Endothelial cell (in vitro differentiated cells): ENCODE results near the gene KREMEN1. TPM values are rescaled to one million over a fixed set of nuclear protein-coding genes. Genes with fewer than 3 reads are reported as not detected.

Experiments used
- DNase-seq: peaks from one replicate; pipeline ENCODE4 v3.0.0; 2021; ENCODE audit warnings: low spot score
- H3K27ac Mint-ChIP-seq: one replicate; pipeline ENCODE4 v1.8.0; 2021; ENCODE audit warnings: mixed read lengths, inconsistent platforms; ENCODE audit not compliant: unreplicated experiment
- H3K27me3 Mint-ChIP-seq: one replicate; pipeline ENCODE4 v1.8.0; 2021; ENCODE audit warnings: mild to moderate bottlenecking, moderate library complexity, mixed read lengths, inconsistent platforms; ENCODE audit not compliant: unreplicated experiment
- H3K36me3 Mint-ChIP-seq: one replicate; pipeline ENCODE4 v1.8.0; 2021; ENCODE audit warnings: mild to moderate bottlenecking, low read depth, mixed read lengths, inconsistent platforms; ENCODE audit not compliant: unreplicated experiment
- H3K4me1 Mint-ChIP-seq: one replicate; pipeline ENCODE4 v1.8.0; 2021; ENCODE audit warnings: mild to moderate bottlenecking, mixed read lengths, inconsistent platforms; ENCODE audit not compliant: unreplicated experiment
- H3K4me3 Mint-ChIP-seq: one replicate; pipeline ENCODE4 v1.8.0; 2021; ENCODE audit warnings: mild to moderate bottlenecking, mixed read lengths, inconsistent platforms; ENCODE audit not compliant: unreplicated experiment
- H3K9me3 Mint-ChIP-seq: one replicate; pipeline ENCODE4 v1.8.0; 2021; ENCODE audit warnings: mixed read lengths, inconsistent platforms; ENCODE audit not compliant: unreplicated experiment
- CTCF ChIP-seq: fragments of 200-600 bp; sonication (generic); IDR thresholded peaks from one replicate; pipeline ENCODE4 v1.5.0; 2021; ENCODE audit warnings: antibody characterized with exemption; ENCODE audit not compliant: unreplicated experiment
- total RNA-seq: library from RNA; stranded (reverse); fragmentation: NEBNext Ultra II Directional; extraction: Animal tissue kit (Norgen Biotek cat#: 25700); gene quantifications from one replicate; pipeline ENCODE4 v1.2.1, GENCODE V29; 2021; ENCODE audit not compliant: unreplicated experiment

The KREMEN1 gene
- total RNA-seq, 1 donor from 2014 or later = 3.1 TPM

GRCh38 chr22:29048822-29049654 lies 23.8 kb upstream of the KREMEN1 start:
- H3K27ac Mint-ChIP-seq = no peak overlapping the region
- no peaks in the 10 kb centered on the region for H3K4me1 Mint-ChIP-seq
- H3K36me3 Mint-ChIP-seq = no peaks in the 10 kb centered on the region
- H3K9me3 Mint-ChIP-seq = no peaks in the 10 kb centered on the region
- no peak for DNase-seq
- no peak overlapping the region for H3K4me3 Mint-ChIP-seq
- peaks cover 3% of the 10 kb centered on the region for H3K27me3 Mint-ChIP-seq
- TF ChIP-seq CTCF = no peak

GRCh38 chr22:29049655-29050263 lies 23.1 kb upstream of the KREMEN1 start:
- TF ChIP-seq CTCF = no peak
- H3K9me3 Mint-ChIP-seq = no peaks in the 10 kb centered on the region
- H3K36me3 Mint-ChIP-seq = no peaks in the 10 kb centered on the region
- H3K4me3 Mint-ChIP-seq = no peak overlapping the region
- no peak overlapping the region for H3K27ac Mint-ChIP-seq
- DNase-seq = no peak
- H3K27me3 Mint-ChIP-seq = peaks cover 3% of the 10 kb centered on the region
- H3K4me1 Mint-ChIP-seq = no peaks in the 10 kb centered on the region

- Mint-ChIP-seq H3K9me3 (no peaks in the 10 kb centered on the region), H3K4me3 (no peak overlapping the region), H3K27ac (no peak overlapping the region), H3K36me3 (no peaks in the 10 kb centered on the region), H3K4me1 (no peaks in the 10 kb centered on the region), H3K27me3 (peaks cover 2% of the 10 kb centered on the region)
- no peak for DNase-seq
- TF ChIP-seq CTCF = no peak
These were observed 22.4 kb upstream of the KREMEN1 start for GRCh38 chr22:29050457-29050856.

DNA sequence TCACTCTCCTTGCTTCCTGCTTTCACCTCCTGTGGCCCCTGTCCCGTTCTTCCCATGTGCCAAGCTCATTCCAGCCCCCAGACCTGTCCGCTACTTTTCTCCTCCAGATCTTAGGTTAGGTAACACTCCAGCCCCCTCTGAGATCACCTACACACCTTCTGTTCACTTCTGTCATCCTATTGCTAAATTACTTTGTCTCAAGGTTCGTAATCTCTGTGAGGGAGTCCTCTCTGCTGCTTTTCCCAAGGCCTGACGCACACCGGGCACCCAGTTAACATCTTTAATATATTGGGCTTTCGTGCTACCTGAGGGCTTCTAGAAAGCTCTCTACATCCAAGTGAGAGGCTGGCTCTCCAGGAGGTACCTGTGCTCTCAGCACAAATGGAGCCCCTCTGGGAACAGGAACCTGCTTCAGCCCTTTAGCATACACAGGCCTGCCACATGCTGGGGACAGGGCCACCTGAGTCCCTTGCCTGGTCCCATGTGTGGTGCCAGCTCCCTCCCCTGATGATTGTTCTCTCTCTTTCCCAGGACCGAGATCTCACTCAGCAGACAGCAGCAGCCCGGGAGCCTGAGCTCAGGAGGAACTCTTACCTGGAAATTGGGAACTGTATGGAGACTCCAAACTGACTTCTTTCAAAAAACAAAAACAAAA lies 19.7 kb upstream of the KREMEN1 start:
- no peak for DNase-seq
- H3K27me3 Mint-ChIP-seq = peaks cover 3% of the 10 kb centered on the region
- no peaks in the 10 kb centered on the region for H3K9me3 Mint-ChIP-seq
- H3K36me3 Mint-ChIP-seq = no peaks in the 10 kb centered on the region
- H3K4me3 Mint-ChIP-seq = no peak overlapping the region
- H3K4me1 Mint-ChIP-seq = peaks cover 1% of the 10 kb centered on the region
- TF ChIP-seq CTCF = no peak
- H3K27ac Mint-ChIP-seq = no peak overlapping the region
